Measurements from ENCODE around the gene ERAL1. TPM values are rescaled to one million over a fixed set of nuclear protein-coding genes. Genes with fewer than 3 reads are reported as not detected.

ERAL1 gene
- total and polyA plus RNA-seq, 2 of the 8 experiments (the other 6 are each of a cell fraction or from before 2014, with no cell fraction given), result 67.8 to 122 TPM

DNA sequence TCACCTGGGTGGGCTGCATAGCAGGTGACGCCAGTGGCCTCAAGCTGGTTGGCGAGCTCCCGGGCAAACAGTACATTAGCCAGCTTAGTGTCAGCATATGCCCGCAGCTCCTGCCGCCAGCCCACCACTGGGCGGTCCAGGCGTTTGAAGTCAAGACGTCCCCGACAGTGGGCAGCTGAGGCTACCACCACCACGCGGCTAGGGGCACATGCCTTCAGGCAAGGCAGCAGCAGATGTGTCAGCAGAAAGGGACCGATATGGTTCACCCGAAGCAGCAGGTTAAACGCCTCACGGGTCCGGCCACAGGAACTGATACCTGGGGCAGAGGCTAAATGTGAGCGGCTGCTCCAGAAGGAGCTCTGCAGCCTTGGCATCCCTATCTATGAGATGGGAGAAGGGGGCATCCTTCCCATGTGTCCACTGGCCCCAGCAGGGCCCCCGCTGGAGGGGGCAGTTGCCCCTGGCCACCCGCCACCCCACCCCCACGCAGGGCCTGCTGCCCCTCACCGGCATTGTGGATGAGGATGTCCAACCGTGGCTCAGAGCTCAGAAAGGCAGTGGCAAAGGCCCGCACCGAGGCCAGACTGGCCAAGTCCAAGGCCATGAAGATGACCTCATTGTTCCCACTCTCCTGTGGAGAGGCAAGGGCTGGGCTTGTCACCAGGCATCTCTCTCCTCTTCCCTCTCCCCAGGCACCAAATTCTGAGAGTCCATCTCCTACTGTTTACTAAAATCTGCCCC lies 46.3 kb downstream of the ERAL1 start (continued):
- TF ChIP-seq, protein P1, sequence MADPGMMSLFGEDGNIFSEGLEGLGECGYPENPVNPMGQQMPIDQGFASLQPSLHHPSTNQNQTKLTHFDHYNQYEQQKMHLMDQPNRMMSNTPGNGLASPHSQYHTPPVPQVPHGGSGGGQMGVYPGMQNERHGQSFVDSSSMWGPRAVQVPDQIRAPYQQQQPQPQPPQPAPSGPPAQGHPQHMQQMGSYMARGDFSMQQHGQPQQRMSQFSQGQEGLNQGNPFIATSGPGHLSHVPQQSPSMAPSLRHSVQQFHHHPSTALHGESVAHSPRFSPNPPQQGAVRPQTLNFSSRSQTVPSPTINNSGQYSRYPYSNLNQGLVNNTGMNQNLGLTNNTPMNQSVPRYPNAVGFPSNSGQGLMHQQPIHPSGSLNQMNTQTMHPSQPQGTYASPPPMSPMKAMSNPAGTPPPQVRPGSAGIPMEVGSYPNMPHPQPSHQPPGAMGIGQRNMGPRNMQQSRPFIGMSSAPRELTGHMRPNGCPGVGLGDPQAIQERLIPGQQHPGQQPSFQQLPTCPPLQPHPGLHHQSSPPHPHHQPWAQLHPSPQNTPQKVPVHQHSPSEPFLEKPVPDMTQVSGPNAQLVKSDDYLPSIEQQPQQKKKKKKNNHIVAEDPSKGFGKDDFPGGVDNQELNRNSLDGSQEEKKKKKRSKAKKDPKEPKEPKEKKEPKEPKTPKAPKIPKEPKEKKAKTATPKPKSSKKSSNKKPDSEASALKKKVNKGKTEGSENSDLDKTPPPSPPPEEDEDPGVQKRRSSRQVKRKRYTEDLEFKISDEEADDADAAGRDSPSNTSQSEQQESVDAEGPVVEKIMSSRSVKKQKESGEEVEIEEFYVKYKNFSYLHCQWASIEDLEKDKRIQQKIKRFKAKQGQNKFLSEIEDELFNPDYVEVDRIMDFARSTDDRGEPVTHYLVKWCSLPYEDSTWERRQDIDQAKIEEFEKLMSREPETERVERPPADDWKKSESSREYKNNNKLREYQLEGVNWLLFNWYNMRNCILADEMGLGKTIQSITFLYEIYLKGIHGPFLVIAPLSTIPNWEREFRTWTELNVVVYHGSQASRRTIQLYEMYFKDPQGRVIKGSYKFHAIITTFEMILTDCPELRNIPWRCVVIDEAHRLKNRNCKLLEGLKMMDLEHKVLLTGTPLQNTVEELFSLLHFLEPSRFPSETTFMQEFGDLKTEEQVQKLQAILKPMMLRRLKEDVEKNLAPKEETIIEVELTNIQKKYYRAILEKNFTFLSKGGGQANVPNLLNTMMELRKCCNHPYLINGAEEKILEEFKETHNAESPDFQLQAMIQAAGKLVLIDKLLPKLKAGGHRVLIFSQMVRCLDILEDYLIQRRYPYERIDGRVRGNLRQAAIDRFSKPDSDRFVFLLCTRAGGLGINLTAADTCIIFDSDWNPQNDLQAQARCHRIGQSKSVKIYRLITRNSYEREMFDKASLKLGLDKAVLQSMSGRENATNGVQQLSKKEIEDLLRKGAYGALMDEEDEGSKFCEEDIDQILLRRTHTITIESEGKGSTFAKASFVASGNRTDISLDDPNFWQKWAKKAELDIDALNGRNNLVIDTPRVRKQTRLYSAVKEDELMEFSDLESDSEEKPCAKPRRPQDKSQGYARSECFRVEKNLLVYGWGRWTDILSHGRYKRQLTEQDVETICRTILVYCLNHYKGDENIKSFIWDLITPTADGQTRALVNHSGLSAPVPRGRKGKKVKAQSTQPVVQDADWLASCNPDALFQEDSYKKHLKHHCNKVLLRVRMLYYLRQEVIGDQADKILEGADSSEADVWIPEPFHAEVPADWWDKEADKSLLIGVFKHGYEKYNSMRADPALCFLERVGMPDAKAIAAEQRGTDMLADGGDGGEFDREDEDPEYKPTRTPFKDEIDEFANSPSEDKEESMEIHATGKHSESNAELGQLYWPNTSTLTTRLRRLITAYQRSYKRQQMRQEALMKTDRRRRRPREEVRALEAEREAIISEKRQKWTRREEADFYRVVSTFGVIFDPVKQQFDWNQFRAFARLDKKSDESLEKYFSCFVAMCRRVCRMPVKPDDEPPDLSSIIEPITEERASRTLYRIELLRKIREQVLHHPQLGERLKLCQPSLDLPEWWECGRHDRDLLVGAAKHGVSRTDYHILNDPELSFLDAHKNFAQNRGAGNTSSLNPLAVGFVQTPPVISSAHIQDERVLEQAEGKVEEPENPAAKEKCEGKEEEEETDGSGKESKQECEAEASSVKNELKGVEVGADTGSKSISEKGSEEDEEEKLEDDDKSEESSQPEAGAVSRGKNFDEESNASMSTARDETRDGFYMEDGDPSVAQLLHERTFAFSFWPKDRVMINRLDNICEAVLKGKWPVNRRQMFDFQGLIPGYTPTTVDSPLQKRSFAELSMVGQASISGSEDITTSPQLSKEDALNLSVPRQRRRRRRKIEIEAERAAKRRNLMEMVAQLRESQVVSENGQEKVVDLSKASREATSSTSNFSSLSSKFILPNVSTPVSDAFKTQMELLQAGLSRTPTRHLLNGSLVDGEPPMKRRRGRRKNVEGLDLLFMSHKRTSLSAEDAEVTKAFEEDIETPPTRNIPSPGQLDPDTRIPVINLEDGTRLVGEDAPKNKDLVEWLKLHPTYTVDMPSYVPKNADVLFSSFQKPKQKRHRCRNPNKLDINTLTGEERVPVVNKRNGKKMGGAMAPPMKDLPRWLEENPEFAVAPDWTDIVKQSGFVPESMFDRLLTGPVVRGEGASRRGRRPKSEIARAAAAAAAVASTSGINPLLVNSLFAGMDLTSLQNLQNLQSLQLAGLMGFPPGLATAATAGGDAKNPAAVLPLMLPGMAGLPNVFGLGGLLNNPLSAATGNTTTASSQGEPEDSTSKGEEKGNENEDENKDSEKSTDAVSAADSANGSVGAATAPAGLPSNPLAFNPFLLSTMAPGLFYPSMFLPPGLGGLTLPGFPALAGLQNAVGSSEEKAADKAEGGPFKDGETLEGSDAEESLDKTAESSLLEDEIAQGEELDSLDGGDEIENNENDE (IDR thresholded peaks at IDR 0.05; ENCODE audit: insufficient replicate concordance, low read length), result no peak
- no peak for TF ChIP-seq SUZ12 (IDR thresholded peaks at IDR 0.05; ENCODE audit: low read length)
- TF ChIP-seq POU5F1 (IDR thresholded peaks at IDR 0.05; ENCODE audit: low read depth, low read length), result no peak
- TF ChIP-seq CTBP2 (IDR thresholded peaks at IDR 0.05; ENCODE audit: borderline replicate concordance, insufficient read depth, insufficient read length, low read length), result no peak
- TF ChIP-seq BCL11A (IDR thresholded peaks at IDR 0.05; ENCODE audit: low read depth in 2 of 2, low read length in 2 of 2), result no peak
- TF ChIP-seq RNF2 (IDR thresholded peaks at IDR 0.05; ENCODE audit: borderline replicate concordance, low read depth, low read length, missing control alignments, poor library complexity, severe bottlenecking), result no peak
- no peak for TF ChIP-seq POLR2AphosphoS5 (IDR thresholded peaks at IDR 0.05; ENCODE audit: low read depth, low read length)

All from H1 (cell line).